ENCODE measurements around the gene CRYL1.

DNA sequence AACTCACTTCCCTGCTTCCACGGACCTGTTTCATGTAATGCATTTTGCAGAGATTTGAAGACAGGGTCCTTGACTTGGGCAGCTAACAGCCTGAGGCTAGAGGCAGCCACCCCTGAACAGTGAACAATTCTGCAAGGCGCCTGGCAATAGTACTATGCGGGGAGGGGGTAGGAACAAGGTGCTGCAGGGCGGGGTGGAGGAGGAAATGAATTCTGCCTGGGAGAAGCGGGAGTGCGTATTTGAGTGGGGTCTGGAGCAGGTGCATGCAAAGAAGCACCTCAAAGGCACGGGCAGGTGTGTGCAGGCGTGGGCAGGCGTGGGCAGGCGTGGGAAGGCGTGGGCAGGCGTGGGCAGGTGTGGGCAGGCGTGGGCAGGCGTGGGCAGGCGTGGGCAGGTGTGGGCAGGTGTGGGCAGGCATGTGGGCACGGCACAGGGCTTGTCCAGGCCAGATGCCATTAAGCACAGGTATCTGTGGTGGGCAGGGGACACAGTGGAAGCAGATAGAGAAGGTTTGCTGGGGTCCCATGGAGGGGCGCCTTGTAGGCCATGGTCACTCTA is 163.1 kb downstream of the CRYL1 start:
- TF ChIP-seq, protein P1, sequence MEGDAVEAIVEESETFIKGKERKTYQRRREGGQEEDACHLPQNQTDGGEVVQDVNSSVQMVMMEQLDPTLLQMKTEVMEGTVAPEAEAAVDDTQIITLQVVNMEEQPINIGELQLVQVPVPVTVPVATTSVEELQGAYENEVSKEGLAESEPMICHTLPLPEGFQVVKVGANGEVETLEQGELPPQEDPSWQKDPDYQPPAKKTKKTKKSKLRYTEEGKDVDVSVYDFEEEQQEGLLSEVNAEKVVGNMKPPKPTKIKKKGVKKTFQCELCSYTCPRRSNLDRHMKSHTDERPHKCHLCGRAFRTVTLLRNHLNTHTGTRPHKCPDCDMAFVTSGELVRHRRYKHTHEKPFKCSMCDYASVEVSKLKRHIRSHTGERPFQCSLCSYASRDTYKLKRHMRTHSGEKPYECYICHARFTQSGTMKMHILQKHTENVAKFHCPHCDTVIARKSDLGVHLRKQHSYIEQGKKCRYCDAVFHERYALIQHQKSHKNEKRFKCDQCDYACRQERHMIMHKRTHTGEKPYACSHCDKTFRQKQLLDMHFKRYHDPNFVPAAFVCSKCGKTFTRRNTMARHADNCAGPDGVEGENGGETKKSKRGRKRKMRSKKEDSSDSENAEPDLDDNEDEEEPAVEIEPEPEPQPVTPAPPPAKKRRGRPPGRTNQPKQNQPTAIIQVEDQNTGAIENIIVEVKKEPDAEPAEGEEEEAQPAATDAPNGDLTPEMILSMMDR (IDR thresholded peaks at IDR 0.05; ENCODE audit: low read depth, low read length, poor library complexity, severe bottlenecking) = no peak
- no peak for TF ChIP-seq EZH2phosphoT487 (IDR thresholded peaks at IDR 0.05; ENCODE audit: borderline replicate concordance, low read length)
